Embryonic facial prominence (tissue), 1 donor: Measurements from ENCODE around the gene KDM4C.
"Not testable (repeated sequence)": the region's sequence is repeated elsewhere in the genome, so short reads cannot be mapped to it uniquely, and the experiment has no call there.

Source experiments
- DNase-seq: peaks from one replicate; pipeline ENCODE4 v3.0.0-alpha.2; 2016; ENCODE audit errors: extremely low spot score

KDM4C gene

DNA sequence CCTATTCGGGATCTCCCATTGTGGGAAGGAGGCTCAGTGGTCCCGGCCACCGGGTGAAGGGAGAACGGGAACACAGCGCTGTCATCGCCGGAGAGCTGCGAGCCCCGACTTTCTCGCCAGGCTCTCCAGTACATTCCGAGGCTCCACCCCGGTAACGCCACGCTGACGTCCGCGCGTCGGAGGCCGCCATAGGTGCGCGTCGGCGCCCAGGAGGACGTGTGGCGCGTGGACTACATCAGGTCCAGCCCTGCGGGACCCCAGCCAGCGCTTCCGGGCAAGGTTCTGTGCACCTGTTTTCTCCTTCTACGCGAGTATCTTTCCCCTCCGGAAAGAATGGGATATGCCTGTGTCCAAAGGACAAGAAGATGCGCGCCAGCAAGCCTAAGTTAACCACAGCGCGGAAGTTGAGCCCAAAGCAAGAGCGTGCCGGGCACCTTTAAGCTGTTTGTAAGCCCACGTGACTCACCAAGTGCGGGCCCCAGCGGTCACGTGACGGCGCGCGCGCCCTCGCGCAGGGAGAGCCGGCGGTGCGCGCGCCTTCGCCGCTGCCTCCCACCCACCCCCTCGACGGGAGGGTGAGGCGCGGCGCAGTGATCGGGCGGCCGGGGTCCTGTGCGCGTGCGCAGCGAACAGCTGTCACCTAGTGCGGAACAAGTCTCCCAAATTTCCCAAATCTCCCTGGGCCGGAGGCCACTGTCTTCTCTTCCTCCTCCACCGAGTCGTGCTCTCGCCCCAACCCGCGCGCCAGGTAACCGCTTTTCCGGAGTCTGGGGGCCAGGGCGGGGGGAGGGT, at the start of gene KDM4C:
Gene KDM4C, plus strand, starts transcription at position 518 of the 792 bp plus-strand sequence. CDS start 35,016 bp downstream, outside the sequence.
- DNase-seq, result peak; percentile 89

DNA sequence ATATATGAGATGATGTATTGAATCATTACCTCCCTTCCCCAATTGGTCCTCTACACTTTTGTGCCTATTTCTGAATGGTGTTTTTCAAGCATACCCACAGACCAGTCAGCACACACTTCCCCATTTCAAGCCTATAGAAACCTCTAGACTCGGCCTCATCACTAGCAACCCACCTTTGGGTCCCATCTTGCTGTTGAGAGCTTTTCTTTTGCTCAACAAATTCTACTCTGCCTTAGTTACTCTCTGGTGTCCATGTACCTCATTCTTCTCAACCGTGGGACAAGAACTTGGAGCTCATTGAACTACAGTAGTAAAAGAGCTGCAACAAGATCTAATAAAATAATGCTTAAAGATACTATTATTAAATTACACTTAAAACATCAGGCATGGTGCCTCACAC, 49.0 kb upstream of the KDM4C start:
- no peak for DNase-seq

DNA sequence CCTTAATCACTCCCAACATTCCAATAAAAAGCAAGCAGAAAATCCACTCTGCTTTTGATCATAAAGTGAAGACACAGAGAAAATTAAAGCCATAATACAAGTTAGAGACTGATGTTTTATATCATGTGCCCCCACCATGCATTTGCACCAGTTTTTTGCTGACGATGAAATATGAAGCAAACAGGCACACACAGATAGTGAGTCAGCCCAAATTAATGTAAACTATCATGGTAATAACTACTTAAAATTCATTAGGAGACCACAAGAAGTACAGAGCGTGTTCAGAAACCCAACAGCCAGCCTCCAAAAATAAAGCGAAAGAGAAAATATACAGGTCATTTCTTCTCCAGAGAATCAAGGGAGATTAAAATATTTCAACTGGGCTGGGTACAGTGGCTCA, 46.4 kb upstream of the KDM4C start:
- DNase-seq, result no peak

DNA sequence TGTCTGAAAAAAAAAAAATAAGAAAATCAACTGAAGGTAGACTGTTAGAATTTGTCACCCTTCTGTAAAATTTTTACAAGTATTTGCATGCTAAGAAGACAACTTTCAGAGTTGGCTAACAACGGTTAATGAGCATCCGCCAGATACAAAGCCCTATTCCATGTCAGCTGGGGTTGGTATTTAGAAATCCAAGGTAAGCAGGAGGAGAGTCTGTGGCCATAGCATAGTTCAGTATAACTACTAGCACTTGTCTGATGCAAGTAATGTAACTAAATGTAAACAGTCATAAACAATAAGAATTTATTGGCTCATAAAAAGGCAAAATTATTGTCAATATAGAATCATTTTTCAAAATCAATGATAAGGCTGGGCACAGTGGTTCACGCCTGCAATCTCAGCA, 45.7 kb upstream of the KDM4C start:
- no peak for DNase-seq

GRCh38 chr9:6714176-6714575, 43.6 kb upstream of the KDM4C start:
- DNase-seq, result no peak

GRCh38 chr9:6715153-6715754, 42.5 kb upstream of the KDM4C start:
- DNase-seq, result not testable (repeated sequence)

- DNase-seq, result no peak
These were observed 41.8 kb upstream of the KDM4C start for GRCh38 chr9:6715755-6716643.

- DNase-seq, result no peak
These were observed 41.0 kb upstream of the KDM4C start for GRCh38 chr9:6716766-6717165.

GRCh38 chr9:6723881-6724420, 33.8 kb upstream of the KDM4C start:
- DNase-seq, result no peak

DNA sequence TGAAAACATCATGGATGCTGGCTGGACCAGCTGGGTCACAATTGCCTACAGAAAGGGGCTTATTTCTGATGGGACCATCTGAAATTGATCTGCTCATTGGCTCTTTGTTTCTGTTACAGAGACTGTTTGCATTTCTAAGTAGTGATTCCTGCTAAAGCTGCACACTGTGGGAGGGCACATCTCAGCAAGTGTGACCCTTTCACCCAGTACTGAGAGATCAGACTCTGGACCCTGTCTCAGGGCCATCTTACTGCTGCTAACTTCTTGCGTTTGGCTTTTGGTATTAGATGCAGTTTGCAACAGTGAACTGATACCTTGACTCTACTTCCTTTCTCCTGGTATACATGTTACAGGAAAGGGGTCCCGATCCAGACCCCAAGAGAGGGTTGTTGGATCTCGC, 24.5 kb upstream of the KDM4C start:
- DNase-seq, result no peak

GRCh38 chr9:6733831-6734230, 23.9 kb upstream of the KDM4C start:
- no peak for DNase-seq

- no peak for DNase-seq
These were observed 22.4 kb upstream of the KDM4C start for GRCh38 chr9:6735422-6735821.

DNA sequence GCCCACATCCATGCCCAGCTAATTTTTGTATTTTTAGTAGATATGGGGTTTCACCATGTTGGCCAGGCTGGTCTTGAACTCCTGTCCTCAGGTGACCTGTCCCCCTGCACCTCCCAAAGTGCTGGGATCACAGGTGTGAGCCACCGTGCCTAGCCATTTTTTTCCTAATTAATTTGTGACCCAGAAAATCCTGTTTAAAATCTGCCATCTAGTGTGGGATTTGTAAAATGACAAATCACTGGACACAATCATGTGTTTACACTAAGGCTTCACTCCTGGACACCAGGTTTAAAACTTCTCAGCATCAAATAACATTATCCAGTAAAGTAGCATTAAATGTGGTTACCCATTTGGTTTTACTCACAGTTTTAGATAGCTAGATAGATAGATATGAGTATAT, 18.6 kb upstream of the KDM4C start:
- no peak for DNase-seq

- DNase-seq, result not testable (repeated sequence)
These were observed 8.9 kb upstream of the KDM4C start for GRCh38 chr9:6748861-6749260.

DNA sequence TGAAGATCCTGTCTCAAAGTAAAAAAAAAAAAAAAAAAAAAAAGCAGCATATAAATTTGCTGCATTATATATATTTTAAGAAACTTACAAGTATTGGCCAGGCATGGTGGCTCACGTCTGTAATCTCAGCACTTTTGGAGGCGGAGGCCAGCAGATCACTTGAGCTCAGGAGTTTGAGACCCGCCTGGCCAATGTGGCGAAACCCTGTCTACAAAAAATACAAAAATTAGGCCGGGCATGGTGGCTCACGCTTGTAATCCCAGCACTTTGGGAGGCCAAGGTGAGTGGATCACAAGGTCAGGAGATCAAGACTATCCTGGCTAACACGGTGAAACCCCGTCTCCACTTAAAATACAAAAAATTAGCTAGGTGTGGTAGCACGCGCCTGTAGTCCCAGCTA, 2.9 kb upstream of the KDM4C start:
- not testable (repeated sequence) for DNase-seq

DNA sequence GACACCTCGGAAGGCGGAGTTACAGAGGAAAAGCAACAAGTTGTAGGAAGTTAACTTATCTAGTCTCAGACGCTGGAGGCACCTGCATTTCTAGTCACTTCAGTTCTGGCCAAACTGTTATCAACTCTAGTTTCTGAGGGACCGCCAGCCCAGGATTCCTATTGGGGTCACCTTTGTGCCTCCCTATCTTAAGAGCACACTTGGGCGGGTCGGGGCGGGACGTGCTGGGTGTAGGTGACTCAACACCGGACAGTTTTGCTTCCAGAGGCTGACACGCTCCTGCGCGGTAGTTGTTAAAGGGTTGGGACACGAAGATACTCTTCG, 679 bp upstream of the KDM4C start:
- peak; percentile 38 for DNase-seq

GRCh38 chr9:6758248-6758497, 400 bp downstream of the KDM4C start:
- no peak for DNase-seq

DNA sequence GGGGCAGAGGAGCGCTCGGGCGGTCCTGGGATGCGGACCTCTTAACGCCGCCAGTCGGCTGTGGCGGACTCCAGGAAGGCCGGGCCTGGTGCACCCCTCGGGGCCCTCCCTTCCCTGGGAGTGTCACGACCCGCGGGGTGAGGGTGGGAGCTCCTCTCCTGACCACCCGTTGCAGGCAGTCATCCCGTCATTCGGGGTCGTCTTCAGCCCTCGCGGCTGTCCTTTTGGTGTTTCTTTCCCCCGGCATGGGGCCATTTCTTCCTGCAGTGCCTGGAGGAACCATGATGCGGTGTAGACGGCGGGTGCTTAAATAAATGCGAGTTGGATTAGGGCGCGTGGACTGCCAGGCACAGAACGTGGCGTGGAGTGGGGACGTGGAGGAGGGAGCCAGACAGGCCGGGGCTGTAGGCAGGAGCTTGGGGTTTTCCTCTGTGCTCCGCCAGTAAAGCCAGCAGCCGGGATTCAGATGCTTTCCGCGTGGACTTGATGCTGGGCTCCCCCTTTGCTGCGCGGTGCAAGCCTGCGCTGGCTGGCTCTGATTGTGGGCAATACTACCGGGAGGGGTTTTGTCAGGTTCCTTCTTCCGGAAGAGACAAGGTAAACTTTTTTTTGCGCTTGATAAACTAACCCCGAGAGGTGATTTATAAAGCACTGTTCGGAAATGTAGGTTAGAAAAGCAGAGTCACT, 868 bp downstream of the KDM4C start:
- DNase-seq, result no peak

DNA sequence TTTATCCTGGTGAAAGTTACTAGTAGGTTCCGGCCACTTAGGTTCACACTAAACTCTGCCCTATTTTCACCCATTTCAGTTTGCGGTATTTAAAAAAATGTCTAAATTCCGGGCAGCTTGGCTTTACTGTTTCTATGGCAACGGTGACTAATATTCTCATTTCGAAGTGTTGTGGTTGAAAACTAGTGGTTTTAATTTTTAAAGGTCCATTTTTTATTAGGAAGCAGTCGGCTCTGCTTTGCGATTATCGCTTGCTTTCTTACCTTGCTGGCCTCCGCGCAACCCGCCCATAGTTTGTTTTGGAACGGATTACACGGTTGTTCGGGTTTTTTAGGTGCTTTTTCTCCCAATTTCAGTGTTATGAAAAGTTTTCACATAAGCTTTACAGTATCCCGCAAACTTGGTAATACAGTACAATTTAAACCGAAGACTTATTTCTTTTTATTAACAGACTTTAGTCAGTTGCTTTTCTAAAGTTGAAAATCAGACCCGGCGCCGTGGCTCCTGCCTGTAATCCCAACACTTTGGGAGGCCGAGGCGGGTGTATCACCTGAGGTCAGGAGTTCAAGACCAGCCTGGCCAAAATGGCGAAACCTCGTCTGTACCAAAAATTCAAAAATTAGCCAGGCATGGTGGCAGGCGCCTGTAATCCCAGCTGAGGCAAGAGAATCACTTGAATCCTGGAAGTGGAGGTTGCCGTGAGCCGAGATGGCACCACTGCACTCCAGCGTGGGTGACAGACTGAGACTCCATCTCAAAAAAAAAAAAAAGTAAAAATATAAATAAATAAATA, 1.6 kb downstream of the KDM4C start:
- no peak for DNase-seq

DNA sequence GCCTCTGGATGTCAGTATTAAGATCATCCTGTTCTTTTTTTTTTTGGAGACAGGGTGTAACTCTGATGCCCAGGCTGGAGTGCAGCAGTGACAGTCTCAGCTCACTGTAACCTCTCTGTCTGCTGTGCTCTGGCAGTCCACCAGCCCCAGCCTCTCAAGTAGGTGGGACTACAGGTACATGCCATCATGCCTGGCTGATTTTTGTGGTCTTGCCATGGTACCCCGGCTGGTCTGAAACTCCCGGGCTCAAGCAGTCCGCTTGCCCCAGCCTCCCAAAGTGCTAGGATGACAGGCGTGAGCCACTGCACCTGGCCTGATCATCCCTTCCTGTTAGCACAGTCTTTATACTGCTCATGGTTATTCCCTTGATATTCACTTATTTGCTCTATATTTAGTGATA, 3.5 kb downstream of the KDM4C start:
- no peak for DNase-seq

- DNase-seq, result no peak
These were observed 5.5 kb downstream of the KDM4C start for GRCh38 chr9:6763244-6763643.
